Bronchial epithelial cell (primary cell): ENCODE data around the gene HOXA4. TPM values are rescaled to one million over a fixed set of nuclear protein-coding genes. Genes with fewer than 3 reads are reported as not detected.

Experiments used
- DNase-seq: peaks from one replicate; pipeline ENCODE4 v3.0.0-alpha.2; 2010; ENCODE audit warnings: low read depth
- FAIRE-seq: peaks from 2 replicates; lab custom pipeline; 2011; peaks lifted over from hg19 to GRCh38; lab: Jason Lieb, UNC
- H3K27me3 ChIP-seq: 2 replicates; pipeline ENCODE4 v1.5.1; 2011; ENCODE audit warnings: low read length; ENCODE audit not compliant: control insufficient read depth, insufficient read depth
- H3K36me3 ChIP-seq: 2 replicates; pipeline ENCODE4 v1.5.1; 2011; ENCODE audit warnings: low read length; ENCODE audit not compliant: control insufficient read depth, insufficient read depth
- H3K4me3 ChIP-seq: 2 replicates; pipeline ENCODE4 v1.5.1; 2011; ENCODE audit warnings: mild to moderate bottlenecking, low read depth, low read length, control low read depth
- CTCF ChIP-seq: IDR thresholded peaks from 2 replicates; pipeline ENCODE4 v1.5.1; 2011; ENCODE audit warnings: mild to moderate bottlenecking, moderate library complexity, low read length, control low read depth, inconsistent platforms; ENCODE audit not compliant: insufficient read depth, severe bottlenecking
- total RNA-seq: library from RNA; depleted of rRNA; stranded (reverse); fragments of >200 nt; gene quantifications from 2 replicates; pipeline ENCODE4 v1.2.1, GENCODE V29; 2014

HOXA4 gene
- total RNA-seq, 1 donor from 2014 or later: not detected

- Histone ChIP-seq H3K36me3 (no peaks in the 10 kb centered on the region), H3K4me3 (no peak overlapping the region), H3K27me3 (peaks cover 85% of the 10 kb centered on the region)
- FAIRE-seq: no peak
- DNase-seq: no peak
- no peak for TF ChIP-seq CTCF
Observed at GRCh38 chr7:27141923-27142579, 11.5 kb upstream of the HOXA4 start.

GRCh38 chr7:27141137-27141922 lies 10.8 kb upstream of the HOXA4 start:
- DNase-seq: no peak
- FAIRE-seq: no peak
- Histone ChIP-seq H3K36me3 (no peaks in the 10 kb centered on the region), H3K4me3 (no peak overlapping the region), H3K27me3 (peaks cover 82% of the 10 kb centered on the region)
- TF ChIP-seq CTCF: no peak

GRCh38 chr7:27140126-27140857 lies 9.7 kb upstream of the HOXA4 start:
- FAIRE-seq: no peak
- Histone ChIP-seq H3K4me3 (no peak overlapping the region), H3K27me3 (peaks cover 81% of the 10 kb centered on the region)

GRCh38 chr7:27139334-27140125 lies 9.0 kb upstream of the HOXA4 start:
- no peak for DNase-seq
- FAIRE-seq: no peak
- no peak for TF ChIP-seq CTCF
- H3K36me3 ChIP-seq: no peaks in the 10 kb centered on the region
- H3K4me3 ChIP-seq: no peak overlapping the region
- peaks cover 78% of the 10 kb centered on the region for H3K27me3 ChIP-seq

More at GRCh38 chr7:27140126-27140857, 9.7 kb upstream of the HOXA4 start:
- no peaks in the 10 kb centered on the region for H3K36me3 ChIP-seq
- no peak for DNase-seq
- no peak for TF ChIP-seq CTCF

- FAIRE-seq (no peak), DNase-seq (no peak)
- no peak for TF ChIP-seq CTCF
- peaks cover 75% of the 10 kb centered on the region for H3K27me3 ChIP-seq
- no peaks in the 10 kb centered on the region for H3K36me3 ChIP-seq
- no peak overlapping the region for H3K4me3 ChIP-seq
Observed at GRCh38 chr7:27138985-27139333, 8.4 kb upstream of the HOXA4 start.
